Suppressor macrophage treated with lipopolysaccharide for 4 hours (primary cell): ENCODE results near the gene ZCCHC18.
A peak's percentile ranks its signal among the peaks of the same experiment; 100 is the strongest.

Experiments
- DNase-seq: peaks from one replicate; pipeline ENCODE4 v3.0.0-alpha.2; 2020

Gene ZCCHC18

GRCh38 chrX:104134583-104135261, 22.4 kb downstream of the ZCCHC18 start:
- DNase-seq = no peak

GRCh38 chrX:104135677-104136076, 23.4 kb downstream of the ZCCHC18 start:
- no peak for DNase-seq

- peak; percentile 73 for DNase-seq
Observed at GRCh38 chrX:104136241-104137019, 24.1 kb downstream of the ZCCHC18 start.

- DNase-seq = no peak
Observed at GRCh38 chrX:104137496-104137895, 25.2 kb downstream of the ZCCHC18 start.

GRCh38 chrX:104141087-104141760, 28.9 kb downstream of the ZCCHC18 start:
- no peak for DNase-seq

- no peak for DNase-seq
Observed at GRCh38 chrX:104151037-104151436, 38.7 kb downstream of the ZCCHC18 start.

GRCh38 chrX:104156630-104157529, 44.6 kb downstream of the ZCCHC18 start, which contains the start of gene SLC25A53:
SLC25A53 (minus strand) TSS chrX:104157009; CDS start chrX:104105257, 51,752 bp downstream.
- peak; percentile 80 for DNase-seq
